Left lung (tissue), 10 donors: ENCODE results near the gene DCAF15. TPM values are rescaled to one million over a fixed set of nuclear protein-coding genes. Genes with fewer than 3 reads are reported as not detected.

Source experiments
- ATAC-seq: fragments of 200-7000 bp; cut with Tn5 transposase; one replicate; pipeline ENCODE4 v1.9.1; 2020; ENCODE audit warnings: moderate library complexity
- DNase-seq, 4 donors: peaks; one replicate each; pipeline ENCODE4 v3.0.0-alpha.2; 2013 to 2020
- H3K27ac ChIP-seq, 2 donors: fragments of 200-600 bp; sonication (generic) in 1 of 2; one replicate each; pipeline versions ENCODE4 v1.5.0 to v1.8.0; 2020 to 2021
- H3K27me3 ChIP-seq, 2 donors: fragments of 200-600 bp; sonication (generic) in 1 of 2; one replicate each; pipeline versions ENCODE4 v1.5.0 to v1.8.0; 2020 to 2021
- H3K36me3 ChIP-seq, 2 donors: fragments of 200-600 bp; sonication (generic) in 1 of 2; one replicate each; pipeline versions ENCODE4 v1.5.0 to v1.8.0; 2020 to 2021
- H3K4me1 ChIP-seq, 2 donors: fragments of 200-600 bp; one replicate each; pipeline ENCODE4 v1.8.0; 2021
- H3K4me3 ChIP-seq, 2 donors: fragments of 200-600 bp; sonication (generic) in 1 of 2; one replicate each; pipeline versions ENCODE4 v1.5.0 to v1.8.0; 2020 to 2021; ENCODE audit warnings: mild to moderate bottlenecking in 1 of 2
- H3K9me3 ChIP-seq, 2 donors: fragments of 200-600 bp; sonication (generic) in 1 of 2; one replicate each; pipeline versions ENCODE4 v1.5.0 to v1.8.0; 2020 to 2021
- intact Hi-C, 2 donors: fragments of 100-400 bp; cut with DNase I; formaldehyde crosslinking; loops; one replicate each; pipeline versions ENCODE4 v1.11.2 to v1.14.2; 2022
- polyA plus RNA-seq, 6 donors: library from polyadenylated mRNA; unstranded; fragments of 120-200 nt; gene quantifications; one replicate each; pipeline ENCODE4 v1.2.1, GENCODE V29; 2013; ENCODE audit not compliant: insufficient read length in 6 of 6
- total RNA-seq, 2 donors: library from RNA; stranded (reverse); fragmentation: NEBNext Ultra II Directional; extraction: Animal tissue kit (Norgen Biotek cat#: 25700); gene quantifications; one replicate each; pipeline ENCODE4 v1.2.1, GENCODE V29; 2021
- TF ChIP-seq, protein P1 (sequence below), 2 donors: fragments of 200-600 bp; sonication (generic) in 1 of 2; IDR thresholded peaks; one replicate each; pipeline versions ENCODE4 v1.5.0 to v1.8.0; 2021; ENCODE audit warnings: antibody characterized with exemption in 2 of 2
- donor health status: DM: no; HTN: yes; CAD: no.
- donor health status: DM: no; HTN: no; CAD: no.

DCAF15 gene
- total and polyA plus RNA-seq, 8 donors: 20.2 to 33.7 (median 29.3) TPM

DNA sequence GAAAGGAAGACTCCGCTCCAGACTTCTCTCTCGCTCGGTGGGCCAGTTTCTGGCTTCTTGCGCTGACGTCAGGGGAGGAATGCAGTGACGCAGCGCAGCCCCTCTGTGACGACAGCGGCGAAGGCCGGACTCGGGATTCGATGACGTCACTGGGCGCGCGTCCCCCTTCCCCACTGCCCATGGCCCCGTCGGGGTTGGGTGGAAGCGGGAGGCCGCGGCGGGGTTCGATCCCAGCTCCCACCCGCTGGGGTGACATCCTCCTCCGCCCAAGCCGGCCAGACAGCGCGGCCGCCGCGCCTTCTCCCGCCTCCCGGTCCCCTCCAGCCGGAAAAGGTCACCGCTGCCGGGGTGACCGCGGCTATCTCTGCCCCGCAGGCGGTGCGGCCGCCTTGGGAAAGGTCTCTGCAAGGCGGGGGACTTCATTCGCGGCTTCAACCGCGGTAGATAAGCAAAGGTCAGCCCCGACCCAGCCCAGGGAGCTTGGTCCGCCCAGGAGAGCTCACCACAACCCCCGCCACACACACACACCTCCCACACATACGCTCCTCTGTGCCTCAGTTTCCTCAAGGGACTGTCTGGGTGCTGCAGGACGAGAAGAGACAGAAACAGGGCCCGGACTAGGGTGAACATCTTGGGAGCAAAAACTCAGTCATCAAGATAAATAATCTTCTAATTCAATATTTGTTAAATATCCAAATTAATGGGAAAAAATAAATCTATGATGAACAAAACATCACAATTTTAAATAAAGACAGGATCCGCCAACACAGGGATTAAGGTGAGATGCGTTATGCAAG, 54.7 kb downstream of the DCAF15 start:
- DNase-seq (peak in 1 of 4 donors; percentile 94), ATAC-seq (peak; percentile 43)
- Histone ChIP-seq H3K36me3 (no peaks in the 10 kb centered on the region), H3K27me3 (no peaks in the 10 kb centered on the region), H3K9me3 (no peaks in the 10 kb centered on the region), H3K4me1 (peaks cover 26 to 40% of the 10 kb centered on the region in 2 donors), H3K4me3 (peak overlapping the region; percentile 59 to 66), H3K27ac (peak overlapping the region; percentile 99)
- TF ChIP-seq, protein P1, sequence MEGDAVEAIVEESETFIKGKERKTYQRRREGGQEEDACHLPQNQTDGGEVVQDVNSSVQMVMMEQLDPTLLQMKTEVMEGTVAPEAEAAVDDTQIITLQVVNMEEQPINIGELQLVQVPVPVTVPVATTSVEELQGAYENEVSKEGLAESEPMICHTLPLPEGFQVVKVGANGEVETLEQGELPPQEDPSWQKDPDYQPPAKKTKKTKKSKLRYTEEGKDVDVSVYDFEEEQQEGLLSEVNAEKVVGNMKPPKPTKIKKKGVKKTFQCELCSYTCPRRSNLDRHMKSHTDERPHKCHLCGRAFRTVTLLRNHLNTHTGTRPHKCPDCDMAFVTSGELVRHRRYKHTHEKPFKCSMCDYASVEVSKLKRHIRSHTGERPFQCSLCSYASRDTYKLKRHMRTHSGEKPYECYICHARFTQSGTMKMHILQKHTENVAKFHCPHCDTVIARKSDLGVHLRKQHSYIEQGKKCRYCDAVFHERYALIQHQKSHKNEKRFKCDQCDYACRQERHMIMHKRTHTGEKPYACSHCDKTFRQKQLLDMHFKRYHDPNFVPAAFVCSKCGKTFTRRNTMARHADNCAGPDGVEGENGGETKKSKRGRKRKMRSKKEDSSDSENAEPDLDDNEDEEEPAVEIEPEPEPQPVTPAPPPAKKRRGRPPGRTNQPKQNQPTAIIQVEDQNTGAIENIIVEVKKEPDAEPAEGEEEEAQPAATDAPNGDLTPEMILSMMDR (IDR thresholded peaks at IDR 0.05): no peak
- intact Hi-C loops: no loop called here

Other genes with a start within 250 kb of the DCAF15 start
- 10 to 100 TPM; 29.0 TPM for gene MRI1, start 188.0 kb upstream of the DCAF15 start, total RNA-seq
- gene MRI1, start 188.0 kb upstream of the DCAF15 start, polyA plus RNA-seq: 10 to 100 TPM; 46.2 to 76.7 (median 49.2) TPM
- 10 to 100 TPM; 64.8 to 77.0 TPM for gene C19orf53, start 178.1 kb upstream of the DCAF15 start, total RNA-seq
- 100 to 1,000 TPM in 3 of 6 donors, 10 to 100 TPM in 3; 78.2 to 116 (median 103) TPM for gene C19orf53, start 178.1 kb upstream of the DCAF15 start, polyA plus RNA-seq
- gene ZSWIM4, start 157.1 kb upstream of the DCAF15 start, total RNA-seq: 10 to 100 TPM in 1 of 2 donors, 1 to 10 TPM in 1; 6.6 to 14.3 TPM
- gene ZSWIM4, start 157.1 kb upstream of the DCAF15 start, polyA plus RNA-seq: 1 to 10 TPM; 5.5 to 8.6 (median 7.7) TPM
- gene NANOS3, start 75.4 kb upstream of the DCAF15 start, total RNA-seq: 1 to 10 TPM in 1 of 2 donors, under 1 TPM in 1; 0.89 to 1.8 TPM
- gene NANOS3, start 75.4 kb upstream of the DCAF15 start, polyA plus RNA-seq: 1 to 10 TPM; 1.3 to 3.1 (median 2.1) TPM
- gene BRME1, start 46.4 kb upstream of the DCAF15 start, total RNA-seq: 1 to 10 TPM; 3.7 to 4.2 TPM
- 1 to 10 TPM; 6.4 to 7.8 (median 7.3) TPM for gene BRME1, start 46.4 kb upstream of the DCAF15 start, polyA plus RNA-seq
- gene CC2D1A, start 46.3 kb upstream of the DCAF15 start, total RNA-seq: 10 to 100 TPM; 30.8 to 33.7 TPM
- 10 to 100 TPM; 25.0 to 34.3 (median 29.4) TPM for gene CC2D1A, start 46.3 kb upstream of the DCAF15 start, polyA plus RNA-seq
- 10 to 100 TPM in 1 of 2 donors, 1 to 10 TPM in 1; 1.3 to 17.9 TPM for gene PODNL1, start 14.1 kb upstream of the DCAF15 start, total RNA-seq
- 1 to 10 TPM; 1.4 to 2.7 (median 1.7) TPM for gene PODNL1, start 14.1 kb upstream of the DCAF15 start, polyA plus RNA-seq
- gene RFX1, start 53.8 kb downstream of the DCAF15 start, total RNA-seq: 10 to 100 TPM; 16.3 to 17.4 TPM
- gene RFX1, start 53.8 kb downstream of the DCAF15 start, polyA plus RNA-seq: 10 to 100 TPM in 4 of 6 donors, 1 to 10 TPM in 2; 9.1 to 13.9 (median 12.1) TPM
- gene RLN3, start 75.6 kb downstream of the DCAF15 start, total RNA-seq: not detected
- gene RLN3, start 75.6 kb downstream of the DCAF15 start, polyA plus RNA-seq: not detected
- gene IL27RA, start 79.3 kb downstream of the DCAF15 start, total RNA-seq: 10 to 100 TPM; 14.0 to 17.4 TPM
- 10 to 100 TPM in 1 of 6 donors, 1 to 10 TPM in 5; 6.7 to 11.1 (median 8.0) TPM for gene IL27RA, start 79.3 kb downstream of the DCAF15 start, polyA plus RNA-seq
- 1 to 10 TPM; 6.0 to 8.7 TPM for gene PALM3, start 109.6 kb downstream of the DCAF15 start, total RNA-seq
- gene PALM3, start 109.6 kb downstream of the DCAF15 start, polyA plus RNA-seq: 10 to 100 TPM; 12.7 to 26.6 (median 19.0) TPM
- gene MISP3, start 120.3 kb downstream of the DCAF15 start, total RNA-seq: 10 to 100 TPM in 1 of 2 donors, 1 to 10 TPM in 1; 6.3 to 10.8 TPM
- gene MISP3, start 120.3 kb downstream of the DCAF15 start, polyA plus RNA-seq: 1 to 10 TPM; 1.9 to 3.2 (median 2.4) TPM
- gene C19orf67, start 133.3 kb downstream of the DCAF15 start, total RNA-seq: not detected
- gene C19orf67, start 133.3 kb downstream of the DCAF15 start, polyA plus RNA-seq: under 1 TPM in 3 of 6 donors, not detected in 3; 0.16 to 0.21 (median 0.19) TPM
- gene SAMD1, start 138.2 kb downstream of the DCAF15 start, total RNA-seq: 10 to 100 TPM; 40.4 to 56.9 TPM
- gene SAMD1, start 138.2 kb downstream of the DCAF15 start, polyA plus RNA-seq: 10 to 100 TPM; 37.8 to 55.4 (median 49.0) TPM
- gene PRKACA, start 165.3 kb downstream of the DCAF15 start, total RNA-seq: 100 to 1,000 TPM in 1 of 2 donors, 10 to 100 TPM in 1; 81.5 to 118 TPM
- 100 to 1,000 TPM in 2 of 6 donors, 10 to 100 TPM in 4; 83.3 to 115 (median 93.7) TPM for gene PRKACA, start 165.3 kb downstream of the DCAF15 start, polyA plus RNA-seq
- 10 to 100 TPM; 10.5 to 11.4 TPM for gene ASF1B, start 184.1 kb downstream of the DCAF15 start, total RNA-seq
- gene ASF1B, start 184.1 kb downstream of the DCAF15 start, polyA plus RNA-seq: 10 to 100 TPM; 15.6 to 29.1 (median 17.4) TPM